Fibroblast of the aortic adventitia (primary cell): Measurements from ENCODE around the gene TWF2. TPM values are rescaled to one million over a fixed set of nuclear protein-coding genes. Genes with fewer than 3 reads are reported as not detected.

Experiments
- DNase-seq: peaks from one replicate; pipeline ENCODE4 v3.0.0-alpha.2; 2010; ENCODE audit warnings: low read depth
- H3K4me3 ChIP-seq: 2 replicates; pipeline ENCODE4 v1.5.1; 2011; ENCODE audit warnings: low read depth, mild to moderate bottlenecking, control low read depth, low read length, moderate library complexity
- total RNA-seq: library from RNA; depleted of rRNA; stranded (reverse); fragments of >200 nt; gene quantifications from 2 replicates; pipeline ENCODE4 v1.2.3, GENCODE V29; 2012; ENCODE audit warnings: low replicate concordance
- TF ChIP-seq, protein P1 (sequence below): IDR thresholded peaks from 2 replicates; pipeline ENCODE4 v1.5.1; 2011; ENCODE audit warnings: mild to moderate bottlenecking, low read length, control low read depth, inconsistent platforms; ENCODE audit not compliant: insufficient read depth

Gene TWF2
- total RNA-seq, 1 donor, result 109 TPM

DNA sequence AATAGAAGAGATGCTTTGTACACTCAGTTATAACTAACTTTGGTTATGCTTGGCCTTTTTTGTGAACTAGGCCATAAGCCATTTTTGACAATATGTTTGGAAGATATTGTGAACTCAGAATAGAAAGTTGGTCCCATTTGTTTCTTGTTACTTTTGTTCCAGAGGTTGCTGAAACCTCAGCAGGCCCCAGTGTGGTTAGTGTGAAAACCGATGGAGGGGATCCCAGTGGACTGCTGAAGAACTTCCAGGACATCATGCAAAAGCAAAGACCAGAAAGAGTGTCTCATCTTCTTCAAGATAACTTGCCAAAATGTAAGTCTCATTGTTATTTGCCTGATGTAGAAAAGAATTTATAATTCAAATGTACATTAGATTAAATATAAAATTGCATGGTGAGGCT is 35.3 kb downstream of the TWF2 start:
- TF ChIP-seq, protein P1, sequence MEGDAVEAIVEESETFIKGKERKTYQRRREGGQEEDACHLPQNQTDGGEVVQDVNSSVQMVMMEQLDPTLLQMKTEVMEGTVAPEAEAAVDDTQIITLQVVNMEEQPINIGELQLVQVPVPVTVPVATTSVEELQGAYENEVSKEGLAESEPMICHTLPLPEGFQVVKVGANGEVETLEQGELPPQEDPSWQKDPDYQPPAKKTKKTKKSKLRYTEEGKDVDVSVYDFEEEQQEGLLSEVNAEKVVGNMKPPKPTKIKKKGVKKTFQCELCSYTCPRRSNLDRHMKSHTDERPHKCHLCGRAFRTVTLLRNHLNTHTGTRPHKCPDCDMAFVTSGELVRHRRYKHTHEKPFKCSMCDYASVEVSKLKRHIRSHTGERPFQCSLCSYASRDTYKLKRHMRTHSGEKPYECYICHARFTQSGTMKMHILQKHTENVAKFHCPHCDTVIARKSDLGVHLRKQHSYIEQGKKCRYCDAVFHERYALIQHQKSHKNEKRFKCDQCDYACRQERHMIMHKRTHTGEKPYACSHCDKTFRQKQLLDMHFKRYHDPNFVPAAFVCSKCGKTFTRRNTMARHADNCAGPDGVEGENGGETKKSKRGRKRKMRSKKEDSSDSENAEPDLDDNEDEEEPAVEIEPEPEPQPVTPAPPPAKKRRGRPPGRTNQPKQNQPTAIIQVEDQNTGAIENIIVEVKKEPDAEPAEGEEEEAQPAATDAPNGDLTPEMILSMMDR, result no peak
- no peak for DNase-seq
- no peak overlapping the region for H3K4me3 ChIP-seq

DNA sequence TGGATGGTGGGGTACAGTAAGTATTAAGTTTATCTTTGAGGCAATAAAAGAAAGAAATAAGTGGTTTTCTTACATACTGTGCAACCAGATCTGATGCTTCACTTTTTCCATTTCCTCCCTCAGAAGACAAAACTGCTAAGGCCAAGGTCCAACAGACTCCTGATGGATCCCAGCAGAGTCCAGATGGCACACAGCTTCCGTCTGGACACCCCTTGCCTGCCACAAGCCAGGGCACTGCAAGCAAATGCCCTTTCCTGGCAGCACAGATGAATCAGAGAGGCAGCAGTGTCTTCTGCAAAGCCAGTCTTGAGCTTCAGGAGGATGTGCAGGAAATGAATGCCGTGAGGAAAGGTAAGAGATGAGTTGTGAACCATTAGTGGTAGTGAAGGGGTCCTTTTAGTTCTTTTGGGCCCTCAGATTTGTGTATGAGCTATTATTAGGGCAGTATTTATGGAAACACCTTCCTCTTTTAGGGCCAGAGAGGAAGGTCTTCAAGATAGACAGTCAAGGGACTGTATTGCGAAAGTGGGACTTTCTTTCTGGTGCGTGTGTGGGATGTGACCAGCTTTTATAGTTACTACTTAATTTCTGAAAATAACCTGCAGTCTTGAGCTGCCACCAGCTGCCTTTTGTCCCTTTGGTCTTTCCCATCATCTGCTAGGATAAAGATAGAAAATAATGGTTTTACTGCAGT is 36.4 kb downstream of the TWF2 start:
- no peak overlapping the region for H3K4me3 ChIP-seq
- TF ChIP-seq, protein P1, result no peak
- no peak for DNase-seq

DNA sequence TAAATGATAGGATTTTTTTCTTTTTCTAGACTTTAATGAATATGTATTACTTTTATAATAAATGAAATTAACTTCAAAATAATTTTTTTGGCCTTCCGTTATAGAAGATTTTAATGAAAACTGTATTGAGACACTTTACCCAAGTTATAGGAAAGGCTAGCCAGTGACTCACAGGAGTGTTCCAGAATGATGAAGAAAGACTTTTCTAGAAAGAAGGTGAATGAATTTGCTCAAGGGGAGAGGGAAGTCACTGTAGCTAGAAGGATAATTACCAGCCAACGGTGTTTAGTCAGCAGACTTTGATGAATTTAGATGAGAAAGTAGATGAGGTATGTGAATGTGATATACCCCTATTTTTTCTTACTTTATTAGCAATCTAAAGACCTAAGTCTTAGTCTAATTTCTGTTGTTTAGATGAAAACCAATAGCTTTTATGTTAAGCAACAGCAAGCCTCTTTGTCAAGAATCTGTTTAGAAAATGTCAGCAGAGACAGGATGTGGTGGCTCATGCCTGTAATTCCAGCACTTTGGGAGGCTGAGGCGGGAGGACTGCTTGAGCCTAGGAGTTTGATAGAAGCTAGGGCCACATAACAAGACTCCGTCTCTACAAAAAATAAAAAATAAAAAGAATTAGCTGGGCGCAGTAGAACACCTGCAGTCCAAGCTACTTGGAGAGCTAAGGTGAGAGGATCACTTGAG is 37.8 kb downstream of the TWF2 start:
- no peak for DNase-seq
- H3K4me3 ChIP-seq, result no peak overlapping the region
- TF ChIP-seq, protein P1, result no peak

DNA sequence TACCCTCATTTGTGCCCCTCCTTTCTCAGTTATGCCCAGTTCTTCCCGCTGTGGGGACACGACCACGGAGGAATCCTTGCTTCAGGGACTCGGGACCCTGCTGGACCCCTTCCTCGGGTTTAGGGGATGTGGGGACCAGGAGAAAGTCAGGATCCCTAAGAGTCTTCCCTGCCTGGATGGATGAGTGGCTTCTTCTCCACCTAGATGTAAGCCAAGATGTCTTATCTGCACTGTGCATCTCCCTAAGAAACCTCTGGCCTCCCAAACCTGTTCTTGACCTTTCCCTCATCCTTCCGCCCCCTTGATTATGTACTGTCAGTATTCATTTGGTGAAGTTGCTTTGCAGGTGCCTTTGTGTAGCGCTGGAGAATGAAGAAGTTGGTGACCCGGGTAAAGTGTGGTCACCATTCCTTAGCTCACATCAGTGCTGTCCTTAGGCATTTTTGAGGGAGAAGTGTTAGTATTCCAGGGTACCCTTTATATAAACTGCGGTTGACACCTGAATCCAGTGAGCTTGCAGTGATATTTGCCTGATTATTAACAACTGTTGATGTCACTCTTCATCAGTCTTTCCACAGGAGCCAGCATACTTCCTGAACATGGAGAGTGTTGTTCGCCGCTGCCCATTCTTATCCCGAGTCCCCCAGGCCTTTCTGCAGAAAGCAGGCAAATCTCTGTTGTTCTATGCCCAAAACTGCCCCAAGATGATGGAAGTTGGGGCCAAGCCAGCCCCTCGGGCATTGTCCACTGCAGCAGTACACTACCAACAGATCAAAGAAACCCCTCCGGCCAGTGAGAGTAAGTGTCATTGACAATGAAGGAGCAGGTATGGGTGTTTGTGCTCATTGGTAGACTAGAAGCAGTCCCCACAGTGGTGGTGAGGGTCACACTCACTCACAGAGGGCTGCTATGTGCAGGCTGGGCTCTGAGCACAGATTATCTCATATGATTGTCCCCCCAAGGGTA is 40.0 kb downstream of the TWF2 start:
- DNase-seq, result no peak
- TF ChIP-seq, protein P1, result no peak
- peak overlapping the region; percentile 86 for H3K4me3 ChIP-seq

DNA sequence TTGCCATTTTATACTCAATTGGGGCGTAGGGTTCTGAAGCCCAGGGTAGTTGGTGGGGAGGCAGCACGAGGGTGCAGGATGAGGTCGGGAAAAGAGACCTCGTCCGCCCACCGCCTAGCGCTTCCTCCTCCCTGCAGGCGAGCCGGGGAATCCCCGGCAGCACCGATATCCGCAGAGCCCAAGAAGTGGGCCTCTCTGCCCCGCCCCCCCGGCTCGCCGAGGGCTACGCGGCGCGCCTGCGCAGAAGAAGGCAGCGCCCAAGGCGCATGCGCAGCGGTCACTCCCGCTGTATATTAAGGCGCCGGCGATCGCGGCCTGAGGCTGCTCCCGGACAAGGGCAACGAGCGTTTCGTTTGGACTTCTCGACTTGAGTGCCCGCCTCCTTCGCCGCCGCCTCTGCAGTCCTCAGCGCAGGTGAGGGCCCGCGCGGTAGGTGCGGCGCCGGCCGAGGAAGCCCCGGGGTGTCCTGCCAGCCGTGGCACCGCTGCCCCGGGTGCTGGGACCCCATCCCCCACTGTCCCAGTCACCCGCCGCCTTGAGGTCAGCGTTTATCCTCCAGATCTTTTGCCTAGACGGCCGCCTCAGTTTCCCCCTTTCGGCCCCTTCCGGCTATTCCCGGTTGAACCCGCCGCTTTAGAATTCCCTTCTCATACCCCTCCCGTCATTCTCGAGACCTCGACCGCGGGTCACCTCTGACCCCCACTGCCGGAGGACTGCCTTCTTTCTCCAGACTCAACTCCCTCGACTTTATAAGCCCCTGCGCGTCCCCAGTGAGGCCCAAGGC is 40.9 kb downstream of the TWF2 start, which contains the start of gene ALAS1:
TSS of gene ALAS1 (plus strand) at position 319 of the 784 bp plus-strand sequence. CDS start 1,082 bp downstream, outside the sequence.
- DNase-seq, result peak; percentile 81
- TF ChIP-seq, protein P1, result no peak
- peak within 1 kb of the TSS; percentile 86 for H3K4me3 ChIP-seq

DNA sequence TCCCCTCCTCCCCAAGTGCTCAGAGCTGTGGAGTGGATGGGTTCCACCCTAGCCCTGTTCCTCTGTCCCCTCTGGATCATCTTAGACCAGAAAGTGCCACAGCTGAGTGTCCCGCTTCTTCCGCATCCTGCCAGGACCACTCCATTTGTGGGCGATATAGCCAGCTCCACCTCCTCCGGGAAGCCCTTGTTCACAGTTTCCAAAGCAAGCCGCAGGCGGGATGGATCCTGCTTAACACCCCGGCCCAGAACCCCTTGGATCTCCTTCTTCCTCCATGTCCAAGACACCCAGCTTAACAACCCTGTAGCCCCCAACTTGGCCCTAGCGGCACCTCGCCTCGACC is 41.5 kb downstream of the TWF2 start:
- H3K4me3 ChIP-seq, result peak overlapping the region; percentile 86
- TF ChIP-seq, protein P1, result no peak
- no peak for DNase-seq
